WTC11 (cell line): ENCODE measurements around the gene RSRC1. TPM values are rescaled to one million over a fixed set of nuclear protein-coding genes. Genes with fewer than 3 reads are reported as not detected.

Experiments used
- ATAC-seq: fragments of 200-7000 bp; cut with Tn5 transposase; 2 replicates; pipeline ENCODE4 v1.10.0; 2021; ENCODE audit warnings: mild to moderate bottlenecking, moderate library complexity
- CTCF ChIA-PET: fragments of 300-600 bp; sonication (Branson Sonifier 250); formaldehyde crosslinking; loops from one replicate; lab custom pipeline; 2021; ENCODE audit warnings: antibody characterized with exemption; lab: Charles Lee
- POLR2A ChIA-PET: fragments of 350-600 bp; sonication (Branson Sonifier 250); formaldehyde crosslinking; loops from one replicate; lab custom pipeline; 2021; ENCODE audit warnings: antibody characterized with exemption; lab: Charles Lee
- DNase-seq: peaks from one replicate; pipeline ENCODE4 v3.0.0; 2021; ENCODE audit warnings: low spot score
- H3K27ac Mint-ChIP-seq: 2 replicates; pipeline ENCODE4 v1.8.0; 2021; ENCODE audit warnings: mixed read lengths
- H3K27me3 Mint-ChIP-seq: 2 replicates; pipeline ENCODE4 v1.8.0; 2021; ENCODE audit warnings: low read depth, mild to moderate bottlenecking, moderate library complexity, mixed read lengths
- H3K36me3 Mint-ChIP-seq: 2 replicates; pipeline ENCODE4 v1.8.0; 2021; ENCODE audit warnings: mixed read lengths
- H3K4me1 Mint-ChIP-seq: 2 replicates; pipeline ENCODE4 v1.8.0; 2022; ENCODE audit warnings: mixed read lengths
- H3K4me3 Mint-ChIP-seq: 2 replicates; pipeline ENCODE4 v1.8.0; 2021; ENCODE audit warnings: mild to moderate bottlenecking, moderate library complexity, mixed read lengths
- H3K9me3 Mint-ChIP-seq: 2 replicates; pipeline ENCODE4 v1.8.0; 2021; ENCODE audit warnings: mixed read lengths
- CBFB ChIP-seq: sonication (generic); formaldehyde crosslinking; IDR thresholded peaks from 2 replicates; pipeline ENCODE4 v1.8.1; 2022; ENCODE audit warnings: mild to moderate bottlenecking, low read depth, missing genetic modification reagents
- FOXJ3 ChIP-seq: sonication (generic); formaldehyde crosslinking; IDR thresholded peaks from 2 replicates; pipeline ENCODE4 v1.9.0; 2021; ENCODE audit warnings: missing genetic modification reagents, mild to moderate bottlenecking, borderline replicate concordance
- FOXP1 ChIP-seq: sonication (generic); formaldehyde crosslinking; IDR thresholded peaks from 2 replicates; pipeline ENCODE4 v1.8.0; 2022; ENCODE audit warnings: missing genetic modification reagents, mild to moderate bottlenecking, moderate library complexity, borderline replicate concordance
- HMGA2 ChIP-seq: fragments of 250-450 bp; sonication (Bioruptor Pico); IDR thresholded peaks from 2 replicates; pipeline ENCODE4 v1.4.0; 2021; ENCODE audit warnings: mild to moderate bottlenecking, moderate library complexity
- MXD4 ChIP-seq: fragments of 250-450 bp; sonication (Bioruptor Pico); IDR thresholded peaks from 2 replicates; pipeline ENCODE4 v1.8.0; 2021; ENCODE audit warnings: mild to moderate bottlenecking, moderate library complexity, borderline replicate concordance
- RORB ChIP-seq: fragments of 250-450 bp; sonication (Bioruptor Pico); IDR thresholded peaks from 2 replicates; pipeline ENCODE4 v1.9.0; 2021; ENCODE audit warnings: mild to moderate bottlenecking
- SOX15 ChIP-seq: fragments of 250-450 bp; sonication (Bioruptor Pico); IDR thresholded peaks from 2 replicates; pipeline ENCODE4 v1.9.0; 2021; ENCODE audit warnings: mild to moderate bottlenecking
- SP1 ChIP-seq: sonication (generic); formaldehyde crosslinking; conservative IDR thresholded peaks from 2 replicates; pipeline ENCODE4 v1.8.1; 2022; ENCODE audit warnings: missing genetic modification reagents
- ZNF121 ChIP-seq: sonication (generic); formaldehyde crosslinking; IDR thresholded peaks from 2 replicates; pipeline ENCODE4 v1.8.0; 2023; ENCODE audit warnings: missing genetic modification reagents
- ZNF232 ChIP-seq: sonication (generic); formaldehyde crosslinking; IDR thresholded peaks from 2 replicates; pipeline ENCODE4 v1.8.0; 2022; ENCODE audit warnings: mild to moderate bottlenecking, missing genetic modification reagents
- ZNF396 ChIP-seq: fragments of 250-450 bp; sonication (Bioruptor Pico); IDR thresholded peaks from 2 replicates; pipeline ENCODE4 v1.8.0; 2021; ENCODE audit warnings: mild to moderate bottlenecking, moderate library complexity, borderline replicate concordance
- ZNF532 ChIP-seq: fragments of 250-450 bp; sonication (Bioruptor Pico); IDR thresholded peaks from 2 replicates; pipeline ENCODE4 v1.9.0; 2021; ENCODE audit warnings: mild to moderate bottlenecking, borderline replicate concordance
- total RNA-seq: library from RNA; stranded (reverse); gene quantifications from 3 replicates; pipeline ENCODE4 v1.2.3, GENCODE V29; 2021
- TF ChIP-seq, protein P1 (sequence below): fragments of 250-450 bp; sonication (Bioruptor Pico); conservative IDR thresholded peaks from 2 replicates; pipeline ENCODE4 v1.9.0; 2021; ENCODE audit warnings: mild to moderate bottlenecking
- TF ChIP-seq, protein P2 (sequence below): sonication (generic); formaldehyde crosslinking; conservative IDR thresholded peaks from 2 replicates; pipeline ENCODE4 v1.8.1; 2023; ENCODE audit warnings: mild to moderate bottlenecking, low read depth, missing genetic modification reagents, moderate library complexity
- TF ChIP-seq, protein P3 (sequence below): sonication (generic); formaldehyde crosslinking; IDR thresholded peaks from 2 replicates; pipeline ENCODE4 v1.8.1; 2022; ENCODE audit warnings: low read depth, missing genetic modification reagents, borderline replicate concordance
- TF ChIP-seq, protein P4 (sequence below): sonication (generic); formaldehyde crosslinking; IDR thresholded peaks from 2 replicates; pipeline ENCODE4 v1.8.1; 2023; ENCODE audit warnings: mild to moderate bottlenecking, moderate library complexity, missing genetic modification reagents

RSRC1 gene
- total RNA-seq, 1 experiment from 2014 or later: 21.3 TPM

DNA sequence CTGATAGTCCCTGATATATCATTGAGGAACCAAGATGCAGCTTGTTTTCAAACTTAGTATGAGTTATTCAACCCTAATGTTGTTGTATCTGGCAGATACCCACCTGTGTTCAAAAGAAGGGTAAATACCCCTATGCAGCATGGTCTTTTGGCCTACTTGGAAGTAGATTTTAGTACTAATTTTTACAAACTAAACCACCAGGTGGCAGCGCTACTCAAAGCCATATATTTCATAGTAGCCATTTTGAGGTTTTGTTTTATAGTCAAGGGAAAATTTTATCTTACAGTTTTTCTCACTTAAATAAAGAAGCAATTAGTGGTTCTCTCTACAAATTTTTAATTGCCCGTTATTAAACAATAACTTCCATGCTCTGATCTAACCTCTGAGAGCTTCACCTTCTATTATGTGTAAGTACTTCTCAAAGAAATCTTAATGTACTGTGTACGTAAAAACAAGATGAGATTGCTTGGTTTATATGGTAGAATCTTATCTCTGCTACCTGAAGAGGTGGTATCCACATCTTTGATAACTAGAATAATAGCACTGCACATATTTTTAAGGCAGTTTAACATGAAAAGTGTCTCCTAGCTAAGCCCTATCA lies 429.6 kb downstream of the RSRC1 start:
- DNase-seq (no peak), ATAC-seq (peak; percentile 78)
- Mint-ChIP-seq H3K4me3 (no peak overlapping the region), H3K4me1 (no peaks in the 10 kb centered on the region), H3K27me3 (no peaks in the 10 kb centered on the region), H3K27ac (no peak overlapping the region; the same call in 1 of the 2 replicates), H3K36me3 (no peaks in the 10 kb centered on the region), H3K9me3 (no peaks in the 10 kb centered on the region)
- ChIA-PET POLR2A (no interaction called here), CTCF (interaction anchor here (2.6 kb wide), 1 partner anchor 105 kb away, joined by 10 read pairs; the partner anchor contains the start of gene GFM1)
- no peak for TF ChIP-seq ZNF396 (CRISPR knock-in tag)
- TF ChIP-seq, protein P1, sequence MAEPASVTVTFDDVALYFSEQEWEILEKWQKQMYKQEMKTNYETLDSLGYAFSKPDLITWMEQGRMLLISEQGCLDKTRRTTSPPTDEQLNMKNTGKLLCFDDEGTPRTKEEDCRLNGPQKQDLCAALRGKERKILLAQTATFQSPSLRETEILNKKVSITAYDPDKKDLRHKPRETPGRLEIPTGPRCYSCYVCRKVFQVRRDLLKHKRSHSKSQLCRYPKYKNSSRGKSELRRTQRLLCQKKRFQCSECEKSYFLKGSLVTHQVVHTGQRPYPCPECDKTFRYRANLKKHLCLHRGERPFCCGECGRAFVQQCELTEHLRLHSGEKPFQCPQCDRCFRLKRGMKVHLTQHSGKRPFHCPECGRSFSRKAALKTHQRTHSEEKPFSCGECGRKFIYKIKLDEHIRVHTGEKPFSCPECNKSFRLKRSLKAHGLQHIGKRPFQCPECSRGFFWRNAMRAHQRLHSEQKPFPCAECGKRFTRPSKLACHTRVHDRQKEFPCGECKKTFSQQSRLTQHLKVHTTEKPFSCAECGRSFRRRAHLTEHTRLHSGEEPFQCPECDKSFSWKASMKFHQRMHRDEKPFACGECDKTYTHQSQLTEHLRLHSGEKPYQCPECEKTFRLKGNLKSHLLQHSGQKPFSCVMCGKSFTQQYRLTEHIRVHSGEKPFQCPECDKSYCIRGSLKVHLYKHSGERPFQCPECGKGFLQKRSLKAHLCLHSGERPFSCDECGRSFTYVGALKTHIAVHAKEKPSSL (CRISPR knock-in tag): no peak
- TF ChIP-seq HMGA2 (CRISPR knock-in tag): no peak
- no peak for TF ChIP-seq ZNF232 (CRISPR knock-in tag)
- no peak for TF ChIP-seq CBFB (CRISPR knock-in tag)
- TF ChIP-seq MXD4: no peak
- TF ChIP-seq FOXJ3: no peak
- no peak for TF ChIP-seq SP1 (CRISPR knock-in tag)
- TF ChIP-seq, protein P2, sequence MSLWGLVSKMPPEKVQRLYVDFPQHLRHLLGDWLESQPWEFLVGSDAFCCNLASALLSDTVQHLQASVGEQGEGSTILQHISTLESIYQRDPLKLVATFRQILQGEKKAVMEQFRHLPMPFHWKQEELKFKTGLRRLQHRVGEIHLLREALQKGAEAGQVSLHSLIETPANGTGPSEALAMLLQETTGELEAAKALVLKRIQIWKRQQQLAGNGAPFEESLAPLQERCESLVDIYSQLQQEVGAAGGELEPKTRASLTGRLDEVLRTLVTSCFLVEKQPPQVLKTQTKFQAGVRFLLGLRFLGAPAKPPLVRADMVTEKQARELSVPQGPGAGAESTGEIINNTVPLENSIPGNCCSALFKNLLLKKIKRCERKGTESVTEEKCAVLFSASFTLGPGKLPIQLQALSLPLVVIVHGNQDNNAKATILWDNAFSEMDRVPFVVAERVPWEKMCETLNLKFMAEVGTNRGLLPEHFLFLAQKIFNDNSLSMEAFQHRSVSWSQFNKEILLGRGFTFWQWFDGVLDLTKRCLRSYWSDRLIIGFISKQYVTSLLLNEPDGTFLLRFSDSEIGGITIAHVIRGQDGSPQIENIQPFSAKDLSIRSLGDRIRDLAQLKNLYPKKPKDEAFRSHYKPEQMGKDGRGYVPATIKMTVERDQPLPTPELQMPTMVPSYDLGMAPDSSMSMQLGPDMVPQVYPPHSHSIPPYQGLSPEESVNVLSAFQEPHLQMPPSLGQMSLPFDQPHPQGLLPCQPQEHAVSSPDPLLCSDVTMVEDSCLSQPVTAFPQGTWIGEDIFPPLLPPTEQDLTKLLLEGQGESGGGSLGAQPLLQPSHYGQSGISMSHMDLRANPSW (CRISPR knock-in tag): no peak
- TF ChIP-seq ZNF121 (CRISPR knock-in tag): no peak
- TF ChIP-seq, protein P3, sequence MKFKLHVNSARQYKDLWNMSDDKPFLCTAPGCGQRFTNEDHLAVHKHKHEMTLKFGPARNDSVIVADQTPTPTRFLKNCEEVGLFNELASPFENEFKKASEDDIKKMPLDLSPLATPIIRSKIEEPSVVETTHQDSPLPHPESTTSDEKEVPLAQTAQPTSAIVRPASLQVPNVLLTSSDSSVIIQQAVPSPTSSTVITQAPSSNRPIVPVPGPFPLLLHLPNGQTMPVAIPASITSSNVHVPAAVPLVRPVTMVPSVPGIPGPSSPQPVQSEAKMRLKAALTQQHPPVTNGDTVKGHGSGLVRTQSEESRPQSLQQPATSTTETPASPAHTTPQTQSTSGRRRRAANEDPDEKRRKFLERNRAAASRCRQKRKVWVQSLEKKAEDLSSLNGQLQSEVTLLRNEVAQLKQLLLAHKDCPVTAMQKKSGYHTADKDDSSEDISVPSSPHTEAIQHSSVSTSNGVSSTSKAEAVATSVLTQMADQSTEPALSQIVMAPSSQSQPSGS (CRISPR knock-in tag): no peak
- TF ChIP-seq ZNF532 (CRISPR knock-in tag): no peak
- TF ChIP-seq SOX15: no peak
- TF ChIP-seq RORB: no peak
- TF ChIP-seq FOXP1 (CRISPR knock-in tag): no peak
- TF ChIP-seq, protein P4, sequence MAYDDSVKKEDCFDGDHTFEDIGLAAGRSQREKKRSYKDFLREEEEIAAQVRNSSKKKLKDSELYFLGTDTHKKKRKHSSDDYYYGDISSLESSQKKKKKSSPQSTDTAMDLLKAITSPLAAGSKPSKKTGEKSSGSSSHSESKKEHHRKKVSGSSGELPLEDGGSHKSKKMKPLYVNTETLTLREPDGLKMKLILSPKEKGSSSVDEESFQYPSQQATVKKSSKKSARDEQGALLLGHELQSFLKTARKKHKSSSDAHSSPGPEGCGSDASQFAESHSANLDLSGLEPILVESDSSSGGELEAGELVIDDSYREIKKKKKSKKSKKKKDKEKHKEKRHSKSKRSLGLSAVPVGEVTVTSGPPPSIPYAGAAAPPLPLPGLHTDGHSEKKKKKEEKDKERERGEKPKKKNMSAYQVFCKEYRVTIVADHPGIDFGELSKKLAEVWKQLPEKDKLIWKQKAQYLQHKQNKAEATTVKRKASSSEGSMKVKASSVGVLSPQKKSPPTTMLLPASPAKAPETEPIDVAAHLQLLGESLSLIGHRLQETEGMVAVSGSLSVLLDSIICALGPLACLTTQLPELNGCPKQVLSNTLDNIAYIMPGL (CRISPR knock-in tag): no peak
